ENCODE data around the gene CD28.
A peak's percentile ranks its signal among the peaks of the same experiment; 100 is the strongest.

Gene CD28

GRCh38 chr2:203661279-203661908 lies 45.0 kb upstream of the CD28 start:
- DNase-seq (peak; percentile 27), ATAC-seq (ENCODE audit: insufficient read depth, low read depth) (peak; percentile 58)
- H3K79me2 ChIP-seq (ENCODE audit: insufficient read depth, low read length): no peaks in the 10 kb centered on the region
- H2AFZ ChIP-seq (ENCODE audit: low read depth, low read length): no peak overlapping the region
- no peaks in the 10 kb centered on the region for H3K27me3 ChIP-seq (ENCODE audit: insufficient read depth, low read length, poor library complexity)
- H3K9ac ChIP-seq (ENCODE audit: low read depth, low read length): no peak overlapping the region
- H3K4me3 ChIP-seq (ENCODE audit: low read depth in 1 of 2, low read length in 2 of 2): no peak overlapping the region
- H3K4me2 ChIP-seq (ENCODE audit: insufficient read depth, low read length): no peak overlapping the region
- peaks cover 6% of the 10 kb centered on the region for H3K4me1 ChIP-seq (ENCODE audit: insufficient read depth, low read length)
- no peaks in the 10 kb centered on the region for H3K9me3 ChIP-seq (ENCODE audit: insufficient read depth, low read length, severe bottlenecking)
- H4K20me1 ChIP-seq (ENCODE audit: insufficient read depth, low read length): no peaks in the 10 kb centered on the region
- H3K27ac ChIP-seq (ENCODE audit: low read length): no peak overlapping the region
- H3K36me3 ChIP-seq (ENCODE audit: insufficient read depth, low read length): no peaks in the 10 kb centered on the region
- TF ChIP-seq EZH2 (IDR thresholded peaks at IDR 0.05; ENCODE audit: borderline replicate concordance, low read depth, low read length, severe bottlenecking): no peak
- TF ChIP-seq CTCF (IDR thresholded peaks at IDR 0.05; ENCODE audit: borderline replicate concordance, extremely low read depth, low read length, poor library complexity, severe bottlenecking): no peak

DNA sequence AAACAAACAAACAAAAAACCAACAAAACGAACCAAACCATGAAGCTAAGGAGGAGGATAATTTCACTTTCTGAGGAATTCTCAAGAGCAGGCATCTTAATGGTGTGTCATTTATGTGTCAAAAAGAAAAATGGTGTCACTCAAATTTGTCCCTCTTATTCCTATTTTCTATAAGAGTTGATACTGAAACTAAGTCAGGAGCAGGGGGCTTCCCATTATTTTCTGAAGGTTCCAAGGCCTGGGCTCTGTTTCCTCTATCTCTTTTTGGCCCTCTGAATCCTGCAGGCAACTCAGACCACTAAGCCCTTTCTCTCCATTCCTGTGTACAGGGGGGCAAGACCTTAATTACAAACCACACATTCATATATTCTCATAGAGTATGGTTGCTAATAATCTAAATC lies 44.0 kb upstream of the CD28 start:
- Histone ChIP-seq H3K27ac (ENCODE audit: low read length) (no peak overlapping the region), H3K9me3 (ENCODE audit: insufficient read depth, low read length, severe bottlenecking) (no peaks in the 10 kb centered on the region), H3K9ac (ENCODE audit: low read depth, low read length) (no peak overlapping the region), H4K20me1 (ENCODE audit: insufficient read depth, low read length) (no peaks in the 10 kb centered on the region), H3K27me3 (ENCODE audit: insufficient read depth, low read length, poor library complexity) (no peaks in the 10 kb centered on the region), H3K36me3 (ENCODE audit: insufficient read depth, low read length) (no peaks in the 10 kb centered on the region), H3K4me2 (ENCODE audit: insufficient read depth, low read length) (no peak overlapping the region), H3K79me2 (ENCODE audit: insufficient read depth, low read length) (no peaks in the 10 kb centered on the region), H3K4me1 (ENCODE audit: insufficient read depth, low read length) (peaks cover 6% of the 10 kb centered on the region), H2AFZ (ENCODE audit: low read depth, low read length) (no peak overlapping the region), H3K4me3 (ENCODE audit: low read depth in 1 of 2, low read length in 2 of 2) (no peak overlapping the region)
- ATAC-seq (ENCODE audit: insufficient read depth, low read depth) (no peak), DNase-seq (no peak)
- no peak for TF ChIP-seq EZH2 (IDR thresholded peaks at IDR 0.05; ENCODE audit: borderline replicate concordance, low read depth, low read length, severe bottlenecking)

GRCh38 chr2:203662951-203663350 lies 43.5 kb upstream of the CD28 start:
- H3K4me1 ChIP-seq (ENCODE audit: insufficient read depth, low read length): peaks cover 6% of the 10 kb centered on the region
- no peak overlapping the region for H2AFZ ChIP-seq (ENCODE audit: low read depth, low read length)

More at GRCh38 chr2:203662951-203663350, 43.5 kb upstream of the CD28 start:
- no peak overlapping the region for H3K9ac ChIP-seq (ENCODE audit: low read depth, low read length)
- ATAC-seq (ENCODE audit: insufficient read depth, low read depth) (no peak), DNase-seq (no peak)
- no peaks in the 10 kb centered on the region for H3K9me3 ChIP-seq (ENCODE audit: insufficient read depth, low read length, severe bottlenecking)
- H3K4me2 ChIP-seq (ENCODE audit: insufficient read depth, low read length): no peak overlapping the region
- H3K27me3 ChIP-seq (ENCODE audit: insufficient read depth, low read length, poor library complexity): no peaks in the 10 kb centered on the region
- no peaks in the 10 kb centered on the region for H3K36me3 ChIP-seq (ENCODE audit: insufficient read depth, low read length)
- TF ChIP-seq EZH2 (IDR thresholded peaks at IDR 0.05; ENCODE audit: borderline replicate concordance, low read depth, low read length, severe bottlenecking) (no peak), CTCF (IDR thresholded peaks at IDR 0.05; ENCODE audit: borderline replicate concordance, extremely low read depth, low read length, poor library complexity, severe bottlenecking) (no peak)
- no peaks in the 10 kb centered on the region for H4K20me1 ChIP-seq (ENCODE audit: insufficient read depth, low read length)
- no peak overlapping the region for H3K27ac ChIP-seq (ENCODE audit: low read length)
- H3K4me3 ChIP-seq (ENCODE audit: low read depth in 1 of 2, low read length in 2 of 2): no peak overlapping the region
- no peaks in the 10 kb centered on the region for H3K79me2 ChIP-seq (ENCODE audit: insufficient read depth, low read length)

All from DND-41 (cell line).